HG03066 (cell line): ENCODE results near the gene SHBG.
"Not testable (repeated sequence)": the region's sequence is repeated elsewhere in the genome, so short reads cannot be mapped to it uniquely, and the experiment has no call there.

Experiments used
- ATAC-seq: cut with Tn5 transposase; IDR thresholded peaks from one replicate; pipeline ENCODE4 v1.9.1; 2021; ENCODE audit warnings: low read depth; ENCODE audit not compliant: unreplicated experiment

SHBG gene

GRCh38 chr17:7641635-7642034 lies 11.7 kb downstream of the SHBG start:
- ATAC-seq, result not testable (repeated sequence)

- ATAC-seq, result no peak
Observed at GRCh38 chr17:7644775-7645174, 14.8 kb downstream of the SHBG start.

DNA sequence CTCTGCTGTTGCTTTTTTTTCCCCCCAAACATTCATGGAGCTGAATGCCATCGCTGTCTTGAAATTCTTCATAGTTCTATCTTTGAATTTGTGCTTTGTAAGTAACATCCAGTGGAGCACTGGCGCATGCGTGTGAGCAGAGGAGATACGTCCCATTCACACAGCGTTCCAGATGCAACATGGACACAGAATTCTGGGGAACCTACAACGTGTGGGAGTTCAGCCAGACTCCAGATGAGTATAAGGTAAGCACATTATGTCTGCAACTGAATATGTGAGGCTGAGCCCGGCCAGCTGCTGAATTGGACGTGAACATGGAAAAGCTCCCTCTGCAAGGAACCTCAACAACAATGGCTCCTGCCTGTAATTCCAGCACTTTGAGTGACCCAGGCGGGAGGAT lies 16.5 kb downstream of the SHBG start:
- ATAC-seq, result no peak

DNA sequence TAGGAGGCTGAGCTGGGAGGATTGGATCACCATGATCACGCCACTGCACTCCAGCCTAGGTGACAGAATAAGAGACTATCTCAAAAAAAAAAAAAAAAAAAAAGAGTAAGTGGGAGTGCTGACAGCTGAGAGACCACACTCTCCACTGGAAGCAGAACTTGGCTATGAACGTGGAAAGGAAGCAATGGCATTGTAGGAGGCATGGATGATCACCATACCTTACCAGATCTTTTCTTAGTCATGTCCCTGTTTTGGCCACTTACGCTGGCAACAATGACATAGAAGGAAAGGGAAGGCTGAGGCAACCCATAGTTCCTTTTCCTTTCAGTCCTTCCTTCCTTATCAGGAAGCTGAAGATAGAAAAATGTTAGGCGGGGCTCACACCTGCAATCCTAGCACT lies 17.1 kb downstream of the SHBG start:
- ATAC-seq, result no peak

DNA sequence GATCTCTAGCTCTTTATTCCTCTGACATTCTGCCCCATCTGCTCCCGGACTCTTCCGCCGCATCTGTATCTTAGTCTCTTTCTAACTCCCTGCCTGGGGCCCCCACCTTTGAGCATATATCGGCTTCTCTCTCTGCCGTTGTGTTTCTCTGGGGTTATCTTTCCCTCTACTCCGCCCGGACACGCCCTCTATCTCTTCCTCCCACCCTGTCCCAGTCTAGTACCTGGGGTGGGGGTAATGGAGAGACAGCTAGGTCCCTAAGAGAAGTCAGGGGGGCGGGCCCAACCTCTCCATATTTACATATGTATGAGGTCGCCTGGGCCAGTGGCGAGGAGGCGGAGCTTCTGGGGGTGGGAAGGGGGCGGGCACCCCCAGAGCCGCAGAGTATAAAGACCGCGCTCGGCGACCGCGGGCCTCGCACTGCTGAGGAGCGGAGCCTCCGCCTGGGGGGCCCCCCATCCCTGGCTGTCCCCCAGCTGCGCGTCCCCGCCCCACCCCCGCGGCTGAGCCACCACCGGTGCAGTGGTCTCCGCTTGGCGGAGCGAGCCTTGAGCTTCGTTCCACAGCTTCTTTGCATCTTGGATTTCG lies 20.7 kb downstream of the SHBG start, which contains the start of gene ATP1B2:
Gene ATP1B2 (plus strand): TSS at position 418 of the 588 bp plus-strand sequence. CDS start 593 bp downstream, outside the sequence.
- no peak for ATAC-seq

- no peak for ATAC-seq
Observed at GRCh38 chr17:7651097-7651664, 21.2 kb downstream of the SHBG start.

- no peak for ATAC-seq
Observed at GRCh38 chr17:7651665-7652387, 21.9 kb downstream of the SHBG start.

DNA sequence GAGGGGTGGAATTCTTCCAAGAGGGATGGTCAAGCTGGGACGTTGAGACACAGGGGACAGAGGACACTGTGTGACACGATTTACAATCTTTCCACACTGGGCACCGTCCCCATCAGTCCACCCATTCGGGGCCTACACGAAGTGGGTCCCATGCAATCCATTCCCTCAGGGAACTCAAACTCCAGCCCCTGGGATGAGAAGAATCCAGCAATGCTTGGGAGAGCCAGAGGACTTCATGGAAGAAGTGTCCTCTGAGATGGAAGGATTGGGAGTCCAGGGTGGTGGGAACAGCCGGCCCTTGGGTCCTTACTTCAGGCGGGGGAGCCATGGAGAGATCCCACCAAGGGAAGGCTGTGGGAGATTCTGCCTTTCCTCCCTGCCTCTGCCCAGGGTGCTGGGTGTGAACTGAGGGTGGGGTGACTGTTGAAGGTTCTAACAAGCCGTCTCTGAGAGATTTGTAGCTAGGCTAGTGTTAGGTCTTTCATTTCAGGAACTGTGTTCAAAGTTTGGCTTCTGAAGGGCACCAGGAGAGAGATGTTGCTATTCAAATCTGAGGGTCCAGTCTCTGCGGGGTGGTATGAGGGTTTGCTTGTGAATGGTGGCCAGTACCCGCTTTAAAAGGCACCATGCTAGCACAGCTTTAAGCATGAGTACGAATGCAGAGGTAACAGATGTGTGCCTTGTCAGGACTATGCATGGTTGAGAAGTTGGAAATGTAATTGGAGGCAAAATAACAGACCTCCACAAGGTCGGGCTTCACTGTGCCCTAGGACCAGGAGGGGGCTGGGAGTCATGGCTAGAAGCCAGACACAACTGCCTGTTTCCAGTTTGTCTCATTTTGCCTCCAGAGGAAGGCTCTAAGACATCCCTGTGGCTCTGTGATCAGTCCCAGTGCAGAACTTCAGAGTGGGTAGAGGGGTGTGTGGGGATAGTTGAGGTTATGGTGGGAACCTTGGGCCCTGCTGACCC lies 22.7 kb downstream of the SHBG start:
- ATAC-seq, result no peak

DNA sequence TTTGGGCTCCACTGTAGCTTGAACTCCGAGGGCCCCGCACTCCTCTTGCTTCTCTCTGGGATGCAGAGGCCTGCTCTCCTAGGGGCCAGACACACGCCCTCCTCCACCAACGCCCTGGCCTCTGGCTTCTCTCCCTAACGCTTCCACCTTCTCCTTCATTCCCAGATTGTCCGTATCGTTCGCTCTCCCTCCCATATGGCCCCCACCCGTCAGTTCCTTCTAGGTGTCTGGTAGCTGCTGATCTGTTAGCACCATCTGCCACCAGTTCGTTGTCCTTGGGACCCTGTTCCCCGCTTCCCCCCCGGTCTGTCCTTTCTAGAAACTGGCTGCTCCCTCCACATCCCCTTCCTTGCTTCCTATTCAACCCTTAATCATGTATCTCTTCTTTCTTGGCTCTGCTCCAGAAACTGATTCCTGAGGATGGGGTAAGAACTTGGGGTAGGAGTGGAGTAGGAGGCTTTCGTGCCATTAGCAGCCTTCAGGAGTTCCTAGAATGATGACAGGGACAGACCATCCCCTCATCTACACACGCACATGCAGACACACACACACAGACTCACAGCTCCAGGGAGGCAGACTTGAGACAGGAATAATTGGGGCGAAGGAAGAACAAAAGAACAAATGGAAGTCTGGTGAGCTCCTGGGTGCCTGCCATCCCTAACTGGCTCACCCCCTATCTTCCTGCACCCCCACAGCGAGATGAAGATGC lies 25.1 kb downstream of the SHBG start:
- no peak for ATAC-seq

DNA sequence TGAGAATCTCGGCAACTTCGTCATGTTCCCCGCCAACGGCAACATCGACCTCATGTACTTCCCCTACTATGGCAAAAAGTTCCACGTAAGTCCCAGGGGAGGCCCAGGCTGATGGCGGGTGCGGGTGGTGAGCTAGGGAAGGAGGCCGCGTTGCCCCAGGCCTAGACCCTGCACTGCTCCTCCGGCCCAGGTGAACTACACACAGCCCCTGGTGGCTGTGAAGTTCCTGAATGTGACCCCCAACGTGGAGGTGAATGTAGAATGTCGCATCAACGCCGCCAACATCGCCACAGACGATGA lies 25.6 kb downstream of the SHBG start:
- no peak for ATAC-seq

- no peak for ATAC-seq
Observed at GRCh38 chr17:7656958-7657609, 27.1 kb downstream of the SHBG start.

DNA sequence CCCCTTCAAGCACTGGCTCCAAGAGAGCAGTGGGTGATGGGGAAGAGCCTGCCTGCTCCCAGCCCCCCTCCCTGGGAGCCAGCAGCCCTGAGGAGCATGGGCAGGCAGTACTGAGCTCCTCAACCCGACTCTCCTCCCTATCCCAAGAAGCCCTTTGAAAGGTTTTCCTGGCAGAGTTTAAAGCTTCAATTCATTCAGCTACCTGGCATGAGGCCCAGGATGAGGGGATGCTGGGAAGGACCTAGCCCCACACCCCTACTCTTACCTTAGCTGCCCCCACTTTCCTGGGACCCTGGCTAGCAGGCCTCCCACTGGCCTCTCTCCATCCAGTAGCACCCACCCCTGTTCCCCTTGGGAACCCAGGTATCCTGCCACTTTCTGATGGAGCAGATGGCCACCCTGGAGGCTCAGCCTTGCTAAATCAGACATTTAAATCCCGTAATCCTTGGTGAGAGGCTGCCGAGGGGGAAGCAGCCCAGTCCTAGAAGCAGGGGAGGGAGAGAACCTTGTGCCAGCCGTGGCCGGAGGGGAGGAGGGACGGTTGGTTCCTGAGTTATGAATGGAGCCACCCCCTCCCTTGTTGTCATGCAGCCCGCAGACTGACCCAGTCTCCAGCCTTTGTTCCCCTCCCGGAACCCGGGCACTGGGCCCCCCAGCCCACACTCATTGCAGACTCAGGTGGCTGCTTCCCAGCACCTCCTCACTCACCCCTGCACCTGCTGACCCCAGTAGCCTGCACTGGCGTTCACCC lies 37.9 kb downstream of the SHBG start:
- ATAC-seq, result no peak

GRCh38 chr17:7668482-7668881 lies 38.5 kb downstream of the SHBG start:
- no peak for ATAC-seq

DNA sequence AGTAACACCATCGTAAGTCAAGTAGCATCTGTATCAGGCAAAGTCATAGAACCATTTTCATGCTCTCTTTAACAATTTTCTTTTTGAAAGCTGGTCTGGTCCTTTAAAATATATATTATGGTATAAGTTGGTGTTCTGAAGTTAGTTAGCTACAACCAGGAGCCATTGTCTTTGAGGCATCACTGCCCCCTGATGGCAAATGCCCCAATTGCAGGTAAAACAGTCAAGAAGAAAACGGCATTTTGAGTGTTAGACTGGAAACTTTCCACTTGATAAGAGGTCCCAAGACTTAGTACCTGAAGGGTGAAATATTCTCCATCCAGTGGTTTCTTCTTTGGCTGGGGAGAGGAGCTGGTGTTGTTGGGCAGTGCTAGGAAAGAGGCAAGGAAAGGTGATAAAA lies 43.3 kb downstream of the SHBG start:
- ATAC-seq, result no peak

DNA sequence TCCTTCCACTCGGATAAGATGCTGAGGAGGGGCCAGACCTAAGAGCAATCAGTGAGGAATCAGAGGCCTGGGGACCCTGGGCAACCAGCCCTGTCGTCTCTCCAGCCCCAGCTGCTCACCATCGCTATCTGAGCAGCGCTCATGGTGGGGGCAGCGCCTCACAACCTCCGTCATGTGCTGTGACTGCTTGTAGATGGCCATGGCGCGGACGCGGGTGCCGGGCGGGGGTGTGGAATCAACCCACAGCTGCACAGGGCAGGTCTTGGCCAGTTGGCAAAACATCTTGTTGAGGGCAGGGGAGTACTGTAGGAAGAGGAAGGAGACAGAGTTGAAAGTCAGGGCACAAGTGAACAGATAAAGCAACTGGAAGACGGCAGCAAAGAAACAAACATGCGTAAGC lies 45.0 kb downstream of the SHBG start:
- ATAC-seq, result no peak

DNA sequence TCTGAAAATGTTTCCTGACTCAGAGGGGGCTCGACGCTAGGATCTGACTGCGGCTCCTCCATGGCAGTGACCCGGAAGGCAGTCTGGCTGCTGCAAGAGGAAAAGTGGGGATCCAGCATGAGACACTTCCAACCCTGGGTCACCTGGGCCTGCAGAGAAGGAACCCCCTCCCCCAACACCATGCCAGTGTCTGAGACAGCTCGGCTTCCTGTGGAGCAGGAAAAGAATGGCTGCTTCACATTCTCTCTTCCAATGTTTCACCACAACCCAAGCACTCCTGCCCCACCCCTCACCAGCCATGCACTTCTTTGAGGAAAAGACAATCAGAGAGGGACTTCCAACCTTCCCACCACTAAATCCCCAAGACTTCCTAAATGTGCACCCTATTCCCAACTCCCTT lies 46.6 kb downstream of the SHBG start:
- ATAC-seq, result no peak

DNA sequence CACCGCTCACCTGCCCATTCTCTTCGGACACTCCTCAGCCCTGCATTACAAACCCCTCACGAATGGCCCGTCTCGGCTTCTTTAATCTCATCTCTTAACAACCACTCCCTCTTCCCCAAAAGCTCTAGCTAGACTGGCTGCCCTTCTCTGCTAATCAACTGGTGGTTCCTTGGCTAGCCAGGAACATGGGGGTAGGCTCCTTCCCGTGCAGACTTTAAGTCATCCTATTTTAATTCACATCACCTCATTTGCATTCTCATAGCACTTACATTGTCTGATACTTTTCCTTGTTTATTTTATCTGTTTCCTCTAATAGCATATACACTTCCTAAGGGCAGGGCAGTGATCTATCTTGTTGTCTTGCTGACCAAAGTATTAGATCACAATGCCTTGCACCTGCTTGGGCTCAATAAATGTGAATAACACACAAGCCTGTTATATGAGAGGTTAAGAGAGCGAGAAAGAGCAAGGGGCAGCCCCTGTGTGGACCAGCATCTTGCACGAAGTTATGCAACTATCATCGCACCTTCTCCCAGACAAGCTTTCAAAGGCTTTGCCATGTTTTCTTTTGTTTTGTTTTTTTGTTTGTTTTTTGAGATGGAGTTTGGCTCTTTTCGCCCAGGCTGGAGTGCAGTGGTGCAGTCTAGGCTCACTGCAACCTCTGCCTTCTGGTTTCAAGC lies 47.6 kb downstream of the SHBG start:
- no peak for ATAC-seq
